HUES48 (cell line): ENCODE results near the gene CCDC40.

Source experiments
- H3K27ac ChIP-seq: one replicate; pipeline ENCODE4 v1.7.0; 2013; ENCODE audit warnings: low read depth, low read length, inconsistent platforms
- H3K27me3 ChIP-seq: 2 replicates; pipeline ENCODE4 v1.6.1; 2013; ENCODE audit warnings: mild to moderate bottlenecking, low read length; ENCODE audit not compliant: control insufficient read depth, insufficient read depth
- H3K36me3 ChIP-seq: 2 replicates; pipeline ENCODE4 v1.6.1; 2013; ENCODE audit warnings: low read length; ENCODE audit not compliant: control insufficient read depth, insufficient read depth
- H3K4me1 ChIP-seq: 2 replicates; pipeline ENCODE4 v1.6.1; 2013; ENCODE audit warnings: mild to moderate bottlenecking, low read length; ENCODE audit not compliant: control insufficient read depth, insufficient read depth
- H3K4me3 ChIP-seq: 2 replicates; pipeline ENCODE4 v1.5.1; 2013; ENCODE audit warnings: mild to moderate bottlenecking, low read depth, low read length
- H3K9ac ChIP-seq: 2 replicates; pipeline ENCODE4 v1.6.1; 2013; ENCODE audit warnings: mild to moderate bottlenecking, low read depth, low read length, moderate library complexity
- H3K9me3 ChIP-seq: 2 replicates; pipeline ENCODE4 v1.6.1; 2013; ENCODE audit warnings: low read length; ENCODE audit not compliant: control insufficient read depth, insufficient read depth

Gene CCDC40

GRCh38 chr17:80058311-80058955, 22.0 kb downstream of the CCDC40 start:
- Histone ChIP-seq H3K9me3 (no peaks in the 10 kb centered on the region), H3K4me1 (peaks cover 6% of the 10 kb centered on the region; the same call in 1 of the 2 replicates), H3K9ac (no peak overlapping the region), H3K27ac (no peak overlapping the region), H3K4me3 (no peak overlapping the region), H3K36me3 (peaks cover 4% of the 10 kb centered on the region; the same call in 1 of the 2 replicates), H3K27me3 (no peaks in the 10 kb centered on the region)

DNA sequence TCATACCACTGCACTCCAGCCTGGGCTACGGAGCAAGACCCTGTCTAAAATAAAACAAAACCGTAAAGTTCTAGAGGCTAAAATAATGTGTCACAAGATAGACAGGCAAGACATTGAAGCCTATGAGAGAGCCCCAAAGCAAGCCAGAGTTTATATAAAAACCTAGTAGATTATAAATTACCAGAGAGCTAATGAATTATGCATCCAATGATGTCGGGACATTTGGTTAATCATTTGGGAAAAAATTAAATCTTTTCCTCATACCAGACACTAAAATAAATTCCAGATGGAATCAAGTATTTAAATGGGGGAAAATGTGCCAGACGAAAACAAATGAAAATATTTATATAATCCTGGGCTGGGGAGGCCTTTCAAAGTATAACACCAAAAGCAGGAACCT, 24.2 kb downstream of the CCDC40 start:
- H3K4me3 ChIP-seq, result no peak overlapping the region
- H3K4me1 ChIP-seq, result peaks cover 6% of the 10 kb centered on the region
- no peak overlapping the region for H3K27ac ChIP-seq
- no peaks in the 10 kb centered on the region for H3K9me3 ChIP-seq
- peaks cover 4% of the 10 kb centered on the region; the same call in 1 of the 2 replicates for H3K36me3 ChIP-seq
- no peak overlapping the region for H3K9ac ChIP-seq
- H3K27me3 ChIP-seq, result no peaks in the 10 kb centered on the region

DNA sequence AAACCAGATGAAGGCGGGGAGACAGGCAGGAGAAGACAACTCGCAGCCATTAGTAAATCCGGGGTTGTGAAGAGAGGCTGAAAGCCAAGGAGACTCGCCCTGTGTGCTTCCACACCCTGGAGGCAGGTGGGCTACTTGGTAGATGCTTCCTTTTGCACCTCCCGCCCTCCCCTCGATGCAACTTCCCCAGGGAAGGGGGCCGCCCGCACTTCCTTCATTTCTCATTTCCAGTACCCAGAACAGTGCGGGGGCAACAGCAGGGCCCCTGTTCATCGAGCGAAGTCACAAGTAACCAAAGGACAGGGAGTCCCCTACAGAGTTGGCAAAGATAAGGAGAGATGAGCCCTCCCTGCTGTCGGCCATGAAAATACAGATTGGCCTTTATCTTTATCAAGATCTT, 25.0 kb downstream of the CCDC40 start:
- no peak overlapping the region for H3K9ac ChIP-seq
- no peak overlapping the region for H3K27ac ChIP-seq
- no peaks in the 10 kb centered on the region for H3K9me3 ChIP-seq
- H3K4me1 ChIP-seq, result peaks cover 11% of the 10 kb centered on the region
- H3K4me3 ChIP-seq, result no peak overlapping the region
- no peaks in the 10 kb centered on the region for H3K27me3 ChIP-seq
- H3K36me3 ChIP-seq, result peaks cover 4% of the 10 kb centered on the region; the same call in 1 of the 2 replicates

- no peaks in the 10 kb centered on the region for H3K9me3 ChIP-seq
- no peak overlapping the region for H3K9ac ChIP-seq
- H3K27me3 ChIP-seq, result no peaks in the 10 kb centered on the region
- H3K4me3 ChIP-seq, result no peak overlapping the region
- peaks cover 1% of the 10 kb centered on the region; the same call in 1 of the 2 replicates for H3K36me3 ChIP-seq
- peaks cover 11% of the 10 kb centered on the region for H3K4me1 ChIP-seq
- no peak overlapping the region for H3K27ac ChIP-seq
Measured at GRCh38 chr17:80063830-80064585, 27.6 kb downstream of the CCDC40 start.

DNA sequence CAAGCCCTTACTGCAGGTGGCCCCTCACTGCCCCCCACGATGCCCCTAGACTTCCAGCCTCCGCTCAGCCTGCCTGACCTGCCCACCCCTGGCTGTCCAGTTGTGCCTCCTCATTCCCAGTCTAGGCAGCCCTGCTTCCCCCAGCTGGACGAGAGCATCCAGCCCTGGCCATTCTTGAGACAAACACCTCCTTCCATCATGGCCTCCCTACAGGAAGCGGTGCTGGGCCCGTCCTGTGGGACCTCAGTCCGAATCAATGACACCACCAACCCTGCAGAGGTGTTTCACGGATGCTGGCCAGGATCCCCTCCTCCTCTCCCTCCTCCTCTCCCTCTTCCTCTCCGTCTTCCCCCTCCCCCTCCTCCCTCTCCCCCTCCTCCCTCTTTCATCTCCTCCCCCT, 28.3 kb downstream of the CCDC40 start:
- Histone ChIP-seq H3K4me3 (no peak overlapping the region), H3K36me3 (no peaks in the 10 kb centered on the region), H3K4me1 (peaks cover 11% of the 10 kb centered on the region), H3K27ac (no peak overlapping the region), H3K27me3 (no peaks in the 10 kb centered on the region), H3K9me3 (no peaks in the 10 kb centered on the region), H3K9ac (no peak overlapping the region)

- Histone ChIP-seq H3K27ac (peak overlapping the region; percentile 8), H3K4me1 (peaks cover 11% of the 10 kb centered on the region), H3K27me3 (no peaks in the 10 kb centered on the region), H3K9ac (peak overlapping the region; percentile 23; the same call in 1 of the 2 replicates), H3K4me3 (peak overlapping the region; percentile 0; the same call in 1 of the 2 replicates), H3K36me3 (no peaks in the 10 kb centered on the region), H3K9me3 (no peaks in the 10 kb centered on the region)
Measured at GRCh38 chr17:80065478-80066170, 29.2 kb downstream of the CCDC40 start.

GRCh38 chr17:80067393-80067986, 31.0 kb downstream of the CCDC40 start:
- Histone ChIP-seq H3K9ac (no peak overlapping the region), H3K9me3 (no peaks in the 10 kb centered on the region), H3K4me3 (no peak overlapping the region), H3K27me3 (no peaks in the 10 kb centered on the region), H3K4me1 (peaks cover 11% of the 10 kb centered on the region), H3K27ac (no peak overlapping the region), H3K36me3 (no peaks in the 10 kb centered on the region)

- H3K27ac ChIP-seq, result no peak overlapping the region
Measured at GRCh38 chr17:80068301-80069222, 32.1 kb downstream of the CCDC40 start.

DNA sequence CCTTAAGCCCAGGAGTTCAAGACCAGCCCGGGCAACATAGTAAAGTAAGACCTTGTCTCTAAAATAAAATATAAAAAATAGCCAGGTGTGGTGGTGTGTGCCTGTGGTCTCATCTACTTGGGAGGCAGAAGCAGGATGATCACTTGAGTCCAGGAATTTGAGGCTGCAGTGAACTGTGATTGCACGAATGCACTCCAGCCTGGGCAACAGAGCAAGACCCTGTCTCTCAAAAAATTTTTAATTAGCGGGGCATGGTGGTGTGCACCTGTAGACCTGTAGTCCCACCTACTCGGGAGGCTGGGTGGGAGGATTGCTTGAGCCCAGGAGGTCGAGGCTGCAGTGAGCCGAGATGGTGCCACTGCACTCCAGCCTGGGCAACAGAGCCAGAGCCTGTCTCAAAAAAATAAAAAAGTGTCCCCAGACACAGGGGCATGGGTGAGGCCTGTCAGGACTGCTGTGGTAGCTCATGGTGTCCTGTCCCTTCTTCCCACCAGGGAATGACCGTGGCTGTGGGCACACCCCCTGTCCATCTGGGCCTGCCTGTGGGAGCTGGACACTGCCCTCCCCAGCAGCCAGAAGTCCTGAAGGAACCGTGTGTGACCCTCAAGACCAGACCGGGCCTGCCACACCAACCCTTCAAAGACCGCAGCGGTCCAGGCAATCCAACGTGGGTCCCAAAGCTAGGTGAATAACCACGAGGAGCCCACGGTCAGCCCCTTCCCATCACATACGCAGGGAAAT, 34.1 kb downstream of the CCDC40 start:
- H3K9me3 ChIP-seq, result no peaks in the 10 kb centered on the region
- H3K27me3 ChIP-seq, result no peaks in the 10 kb centered on the region
- no peak overlapping the region for H3K9ac ChIP-seq
- no peaks in the 10 kb centered on the region for H3K36me3 ChIP-seq
- H3K27ac ChIP-seq, result no peak overlapping the region
- H3K4me1 ChIP-seq, result peaks cover 7% of the 10 kb centered on the region
- H3K4me3 ChIP-seq, result no peak overlapping the region

More at GRCh38 chr17:80068301-80069222, 32.1 kb downstream of the CCDC40 start:
- no peaks in the 10 kb centered on the region for H3K27me3 ChIP-seq
- H3K36me3 ChIP-seq, result no peaks in the 10 kb centered on the region
- H3K9ac ChIP-seq, result no peak overlapping the region
- no peaks in the 10 kb centered on the region for H3K9me3 ChIP-seq
- H3K4me1 ChIP-seq, result peaks cover 11% of the 10 kb centered on the region
- H3K4me3 ChIP-seq, result no peak overlapping the region
